Adipose tissue (tissue), 3 donors: Measurements from ENCODE around the gene TMEM135. TPM values are rescaled to one million over a fixed set of nuclear protein-coding genes. Genes with fewer than 3 reads are reported as not detected.
"Not testable (repeated sequence)": the region's sequence is repeated elsewhere in the genome, so short reads cannot be mapped to it uniquely, and the experiment has no call there.

Experiments used
- H3K27ac ChIP-seq: one replicate; pipeline ENCODE4 v1.5.1; 2013; ENCODE audit warnings: low read depth, low read length
- WGBS, 3 donors: extraction: QIAGEN DNeasy Blood & Tissue Kit; methylation state at CpG; one replicate each; pipeline ENCODE4 v1.1.7; 2013; 5-methylcytosine and 5-hydroxymethylcytosine counted together
- polyA plus RNA-seq, 3 donors: library from polyadenylated mRNA; stranded (reverse); fragments of 200-250 nt; gene quantifications; one replicate each; pipeline ENCODE4 v1.2.3, GENCODE V29; 2013
- donor health status: healthy with polysubstance abuse.
- donor health status: Bipolar disorder and iron deficiency.
- donor health status: healthy.

Gene TMEM135
- polyA plus RNA-seq, 3 donors: 4.8 to 26.3 (median 14.6) TPM

DNA sequence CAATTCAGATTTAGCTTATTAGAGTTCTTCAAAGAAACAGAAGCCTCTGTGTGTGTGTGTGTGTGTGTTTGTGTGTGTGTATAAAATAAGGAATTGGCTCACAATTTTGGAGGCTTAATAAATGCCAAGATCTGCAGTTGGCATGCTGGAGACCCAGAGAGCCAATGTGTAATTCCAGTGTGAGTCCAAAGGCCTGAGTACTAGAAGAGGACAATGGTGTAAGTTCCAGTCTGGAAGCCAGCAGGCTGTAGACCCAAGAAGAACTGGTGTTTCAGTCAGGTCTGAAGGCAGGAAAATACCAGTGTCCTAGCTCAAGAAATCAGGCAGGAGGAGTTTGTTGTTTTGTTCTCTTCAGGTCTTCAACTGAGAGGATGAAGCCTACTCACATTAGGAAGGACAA is 20.0 kb downstream of the TMEM135 start:
- no peak overlapping the region for H3K27ac ChIP-seq

DNA sequence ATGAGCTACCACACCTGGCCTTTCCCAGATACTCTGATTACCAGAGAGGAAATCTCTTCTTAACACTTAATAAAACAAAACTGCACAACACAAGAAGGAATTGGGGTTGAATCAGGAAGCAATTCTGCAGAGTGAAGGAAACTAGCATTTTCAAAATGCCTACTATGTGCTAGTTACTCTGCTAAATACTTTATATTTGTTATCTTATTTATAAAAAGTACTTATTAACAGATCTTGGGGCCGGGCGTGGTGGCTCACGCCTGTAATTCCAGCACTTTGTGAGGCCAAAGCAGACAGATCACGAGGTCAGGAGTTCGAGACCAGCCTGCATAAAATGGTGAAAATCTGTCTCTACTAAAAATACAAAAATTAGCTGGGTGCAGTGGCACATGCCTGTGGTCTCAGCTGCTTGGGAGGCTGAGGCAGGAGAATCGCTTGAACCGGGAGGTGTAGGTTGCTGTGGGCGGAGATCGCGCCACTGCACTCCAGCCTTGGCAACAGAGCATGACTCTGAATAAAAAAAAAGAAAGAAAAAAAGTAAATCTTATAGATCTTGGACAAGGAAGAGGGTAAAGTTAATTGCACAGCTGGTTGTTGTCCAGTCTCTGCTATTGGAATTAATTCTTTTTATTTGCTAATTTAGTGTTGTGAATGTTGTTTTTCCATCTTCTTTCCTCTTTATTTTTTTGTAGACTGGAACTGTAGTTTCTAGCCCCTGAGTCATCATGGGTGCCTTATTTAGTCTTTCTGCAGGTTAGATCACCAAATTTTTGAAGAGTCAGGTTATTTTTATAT is 22.1 kb downstream of the TMEM135 start:
- H3K27ac ChIP-seq: no peak overlapping the region
- WGBS, 3 donors: 96 to 98% (median 97%) methylated on average over 10 of the region's 10 CpGs

DNA sequence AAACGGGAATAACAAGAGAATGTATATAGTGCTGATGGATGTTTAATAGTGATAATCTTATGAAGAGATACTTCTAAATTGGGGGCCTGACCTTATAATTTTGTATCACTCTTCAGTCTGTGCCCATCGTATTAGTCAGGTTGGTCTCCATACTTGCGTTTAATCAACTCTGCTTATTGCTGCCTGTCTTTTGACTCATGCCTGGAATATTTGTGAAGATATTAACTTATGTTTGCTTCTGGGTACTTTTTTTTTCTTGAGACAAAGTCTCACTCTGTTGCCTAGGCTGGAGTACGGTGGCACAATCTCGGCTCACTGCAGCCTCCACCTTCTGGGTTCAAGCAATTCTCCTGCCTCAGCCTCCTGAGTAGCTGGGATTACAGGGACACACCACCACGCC is 24.0 kb downstream of the TMEM135 start:
- H3K27ac ChIP-seq: no peak overlapping the region
- 93 to 97% (median 94%) methylated on average over 6 of the region's 6 CpGs for WGBS, 3 donors

DNA sequence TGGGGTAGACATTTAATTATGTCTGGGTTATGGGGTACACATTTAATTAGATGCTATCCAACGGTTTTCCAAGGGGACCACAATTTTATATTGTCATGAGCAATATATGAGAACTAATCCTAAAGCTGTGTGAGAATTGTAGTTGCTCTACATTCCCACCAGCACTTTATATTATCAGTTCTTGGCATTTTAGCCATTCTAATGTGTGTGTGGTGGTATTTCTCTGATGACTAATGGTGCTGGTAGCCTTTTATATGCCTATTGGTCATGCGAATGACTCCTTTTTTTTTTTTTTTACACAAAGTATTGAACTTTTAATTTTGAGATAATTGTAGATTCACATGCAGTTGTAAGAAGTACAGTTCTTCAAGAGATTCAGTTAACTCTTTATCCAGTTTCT is 26.2 kb downstream of the TMEM135 start:
- WGBS, 3 donors: 66 to 87% (median 83%) methylated on average over 2 of the region's 2 CpGs
- H3K27ac ChIP-seq: no peak overlapping the region

DNA sequence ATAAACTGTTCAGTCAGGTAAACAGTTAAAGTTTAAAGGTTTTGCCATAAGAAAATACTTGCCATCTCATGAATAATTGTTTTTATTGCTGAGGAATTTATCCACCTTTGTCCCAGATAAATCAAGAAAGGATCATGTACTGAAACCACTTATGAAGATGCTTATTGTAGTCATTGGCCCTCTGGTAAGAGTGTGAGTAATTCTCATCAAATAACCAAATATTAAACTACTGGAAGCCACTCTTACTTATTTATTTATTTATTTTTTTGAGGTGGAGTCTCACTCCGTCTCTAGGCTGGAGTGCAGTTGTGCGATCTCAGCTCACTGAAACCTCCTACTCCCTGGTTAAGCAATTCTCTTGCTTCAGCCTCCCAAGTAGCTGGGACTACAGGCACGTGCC is 35.1 kb downstream of the TMEM135 start:
- H3K27ac ChIP-seq: no peak overlapping the region
- 78 to 83% (median 80%) methylated on average over 3 of the region's 3 CpGs for WGBS, 3 donors

DNA sequence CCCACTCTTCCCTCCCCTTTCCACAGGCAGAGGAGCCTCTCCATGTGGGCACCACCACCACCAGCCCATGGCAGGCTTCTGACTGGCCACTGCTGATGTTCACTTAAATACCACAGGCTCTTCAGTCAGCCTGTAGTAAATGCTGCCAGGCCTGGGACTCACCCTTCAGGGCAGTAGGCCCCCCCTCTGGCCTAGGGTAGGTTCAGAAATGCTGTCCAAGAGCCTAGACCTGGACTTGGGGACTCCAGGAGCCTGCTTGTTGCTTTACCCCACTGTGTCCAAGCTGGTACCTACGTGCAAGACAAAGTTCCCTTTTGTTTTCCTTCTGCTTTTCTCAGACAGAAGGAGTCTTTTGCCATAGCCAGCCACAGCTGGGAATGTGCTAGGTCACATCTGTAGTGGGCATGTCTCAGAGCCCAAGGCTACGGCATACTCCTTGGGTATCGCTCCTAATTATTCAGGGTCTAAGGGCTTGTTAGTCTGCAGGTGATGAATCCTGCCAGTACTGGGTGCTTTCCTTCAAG is 38.6 kb downstream of the TMEM135 start:
- 54 to 64% (median 63%) methylated on average over 3 of the region's 3 CpGs for WGBS, 3 donors
- H3K27ac ChIP-seq: no peak overlapping the region

DNA sequence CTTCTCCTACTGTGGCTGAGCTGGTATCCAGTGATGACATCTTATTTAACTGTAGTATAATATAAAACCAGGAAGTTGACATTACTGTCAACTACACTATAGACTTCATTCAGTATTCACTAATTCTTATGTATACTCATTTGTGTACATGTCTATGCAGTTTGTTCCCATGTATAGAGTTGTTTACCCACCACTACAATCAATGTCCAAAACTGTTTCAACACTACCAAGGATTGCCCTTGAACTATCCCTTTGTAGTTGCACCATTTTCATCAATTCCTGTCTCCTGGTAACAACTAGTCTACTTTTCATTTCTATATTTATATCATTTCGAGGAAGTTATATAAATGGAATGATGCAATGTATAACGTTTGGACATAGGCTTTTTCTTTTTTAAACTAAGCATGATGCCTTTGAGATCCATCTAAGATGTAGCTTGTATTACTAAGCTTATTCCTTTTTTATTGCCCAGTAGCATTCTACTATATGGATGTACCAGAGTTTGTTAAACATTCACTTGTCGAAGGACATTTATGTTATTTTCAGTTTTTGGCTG is 39.2 kb downstream of the TMEM135 start:
- 70 to 93% (median 75%) methylated on average over 3 of the region's 3 CpGs for WGBS, 3 donors
- no peak overlapping the region for H3K27ac ChIP-seq

DNA sequence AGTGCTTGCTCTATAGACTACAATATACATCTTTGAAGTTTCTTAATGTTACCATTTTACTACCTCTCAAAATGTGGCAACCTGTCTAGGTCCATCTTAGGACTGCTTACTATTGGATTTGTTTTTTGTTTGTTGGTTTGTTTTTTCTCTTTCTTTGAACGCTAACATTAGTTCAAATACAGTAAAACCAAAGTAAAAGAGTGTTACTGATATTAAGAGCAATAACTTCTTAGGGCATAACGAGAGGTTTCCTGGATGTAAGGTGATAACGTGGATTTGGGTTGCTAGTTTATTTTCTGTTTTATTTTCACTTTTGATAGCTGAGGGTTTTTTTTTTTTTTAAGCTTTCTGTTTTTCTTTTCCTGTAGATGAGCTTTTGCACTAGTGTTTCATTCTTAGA is 43.6 kb downstream of the TMEM135 start:
- WGBS, 3 donors: 27 to 76% (median 32%) methylated on average over 3 of the region's 3 CpGs

DNA sequence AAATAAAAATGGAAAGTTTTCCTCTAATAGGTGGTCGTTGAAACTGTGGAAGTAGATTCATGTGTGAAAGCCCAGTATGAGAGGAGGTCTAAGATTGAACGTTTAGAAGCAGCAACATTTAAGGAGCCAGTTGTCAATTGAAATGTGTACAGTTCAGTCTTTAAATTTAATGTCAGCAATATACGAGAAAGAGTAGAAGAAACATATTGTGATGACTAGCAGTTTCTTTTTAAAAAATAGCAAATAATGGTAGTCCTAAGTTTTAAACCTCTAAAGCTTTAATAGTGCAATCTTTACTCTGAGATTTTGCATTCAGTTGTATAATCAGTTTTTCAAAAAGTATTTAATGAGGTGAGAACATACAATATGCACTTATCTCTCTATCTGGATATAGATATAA is 44.9 kb downstream of the TMEM135 start:
- no peak overlapping the region for H3K27ac ChIP-seq
- 61 to 68% (median 67%) methylated on average over 3 of the region's 3 CpGs for WGBS, 3 donors

More for the DNA sequence above, 43.6 kb downstream of the TMEM135 start:
- H3K27ac ChIP-seq: no peak overlapping the region

DNA sequence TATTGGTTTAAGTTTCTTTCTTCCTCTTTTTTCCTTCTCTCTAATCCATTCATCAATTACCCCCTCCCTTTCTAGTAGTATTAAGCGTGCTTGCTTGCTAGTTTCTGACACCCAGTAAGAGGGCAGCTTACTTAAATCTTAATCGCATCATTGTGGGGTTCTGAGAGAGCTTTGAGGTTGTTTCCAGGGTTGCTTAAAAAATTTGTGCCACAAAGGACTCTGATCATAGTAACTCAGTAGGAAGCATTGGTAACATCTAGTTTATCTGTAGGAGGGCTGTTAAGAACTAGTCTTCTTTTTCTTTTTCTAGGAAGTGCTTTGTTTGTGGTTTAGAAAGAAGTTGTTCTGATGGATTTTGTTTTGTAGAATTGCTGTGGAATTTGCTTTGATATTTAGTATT is 45.3 kb downstream of the TMEM135 start:
- 79 to 86% (median 81%) methylated on average over 2 of the region's 2 CpGs for WGBS, 3 donors
- no peak overlapping the region for H3K27ac ChIP-seq

DNA sequence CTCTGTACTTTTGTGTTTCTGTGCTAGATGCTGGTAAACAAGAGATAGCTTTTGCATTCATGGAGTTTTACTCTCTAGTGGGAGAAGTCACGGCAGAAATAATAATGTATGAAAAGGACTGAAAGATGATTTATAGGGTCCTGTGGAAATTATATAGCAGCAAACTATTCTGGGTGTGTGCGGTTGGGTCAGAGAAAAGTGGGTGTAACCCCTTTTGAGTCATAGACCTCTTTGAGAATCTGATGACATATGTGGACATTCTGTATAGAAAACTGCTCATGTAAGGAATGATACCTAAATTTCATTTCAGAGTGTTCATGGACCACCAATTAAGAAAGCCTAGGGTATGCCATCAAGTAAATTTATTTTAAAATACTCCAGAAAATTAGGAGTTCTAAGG is 54.4 kb downstream of the TMEM135 start:
- H3K27ac ChIP-seq: no peak overlapping the region
- 95 to 98% (median 96%) methylated on average over 2 of the region's 2 CpGs for WGBS, 3 donors

DNA sequence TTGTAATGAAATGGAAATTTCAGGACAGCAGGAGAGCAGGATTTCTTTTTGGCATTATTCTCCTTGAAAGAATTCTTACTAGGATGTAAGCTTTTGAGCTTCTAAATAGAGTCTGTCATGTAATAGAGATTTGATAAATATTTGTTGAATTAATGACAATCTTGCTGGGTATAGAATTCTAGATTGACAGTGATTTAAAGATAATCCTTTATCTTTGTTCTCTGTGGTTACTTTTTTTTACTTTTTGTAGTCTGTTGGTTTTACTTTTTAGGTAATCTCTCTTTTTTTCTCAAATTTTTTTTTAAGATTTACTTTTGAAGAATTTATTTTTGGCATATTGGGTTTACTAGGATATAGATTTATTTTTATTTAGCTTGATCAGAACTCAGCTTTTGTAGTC is 54.8 kb downstream of the TMEM135 start:
- no peak overlapping the region for H3K27ac ChIP-seq

DNA sequence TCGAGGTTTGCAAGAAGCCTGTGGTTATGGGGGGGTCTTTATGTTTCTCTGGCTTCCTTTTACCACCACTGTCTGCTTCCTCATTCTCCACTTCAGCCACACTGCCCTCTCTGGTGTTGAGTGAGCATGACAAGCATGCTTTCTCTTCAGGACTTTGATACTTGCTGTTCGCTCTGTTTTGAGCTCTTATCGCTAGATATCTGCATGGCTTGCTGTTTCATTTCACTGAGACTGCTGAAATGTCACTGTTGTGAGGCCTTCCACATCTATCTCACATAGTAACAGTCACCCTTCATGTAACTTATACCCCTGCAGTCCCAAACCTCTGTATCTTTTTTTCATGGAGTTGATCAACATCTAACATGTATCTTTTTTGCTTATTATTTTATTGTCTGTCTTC is 59.8 kb downstream of the TMEM135 start:
- no peak overlapping the region for H3K27ac ChIP-seq
- WGBS, 3 donors: 39 to 55% (median 53%) methylated on average over 3 of the region's 3 CpGs

DNA sequence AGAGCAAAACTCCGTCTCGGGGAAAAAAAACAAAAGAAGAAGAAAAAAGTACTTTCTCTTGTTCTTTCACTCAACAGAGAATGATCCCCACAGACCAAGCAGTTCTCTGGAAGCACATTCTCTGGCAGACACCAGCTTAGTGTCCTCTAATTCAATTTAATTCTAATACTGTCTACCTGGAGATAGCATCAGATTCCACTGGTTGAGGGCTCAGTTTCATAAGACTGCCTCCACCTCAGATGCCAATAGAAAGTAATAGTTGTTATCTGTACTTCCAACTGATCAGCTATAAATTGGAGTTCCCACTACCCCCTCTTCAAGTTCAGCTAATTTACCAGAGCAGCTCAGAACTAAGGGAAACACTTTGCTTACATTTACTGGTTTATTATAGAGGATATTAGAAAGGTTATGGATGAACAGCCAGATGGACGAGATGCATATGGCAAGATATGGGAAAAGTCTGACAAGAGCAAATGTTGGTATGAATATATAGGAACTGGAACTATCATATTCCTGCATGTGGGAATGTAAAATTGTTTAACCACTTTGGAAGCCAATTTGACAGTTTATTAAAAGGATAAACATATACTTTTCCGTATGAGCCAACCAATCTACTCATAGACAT is 64.3 kb downstream of the TMEM135 start:
- 92 to 99% (median 95%) methylated on average over 4 of the region's 4 CpGs for WGBS, 3 donors
- H3K27ac ChIP-seq: no peak overlapping the region

DNA sequence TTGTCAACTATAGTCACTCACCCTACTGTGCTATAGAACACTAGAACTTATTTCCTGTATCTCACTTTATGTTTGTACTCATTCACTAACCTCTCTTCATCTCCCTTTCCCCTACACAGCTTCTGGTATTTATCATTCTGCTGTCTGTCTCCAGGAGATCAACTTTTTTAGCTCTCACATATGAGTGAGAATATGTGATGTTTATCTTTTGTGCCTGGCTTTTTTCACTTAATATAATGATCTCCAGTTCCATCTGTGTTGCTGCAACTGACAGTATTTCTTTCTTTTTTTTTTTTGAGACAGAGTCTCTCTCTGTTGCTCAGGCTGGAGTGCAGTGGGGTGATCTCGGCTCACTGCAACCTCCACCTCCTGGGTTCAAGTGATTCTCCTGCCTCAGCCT is 68.1 kb downstream of the TMEM135 start:
- WGBS, 3 donors: 81 to 100% (median 92%) methylated on average over 1 of the region's 1 CpG
- H3K27ac ChIP-seq: not testable (repeated sequence)

DNA sequence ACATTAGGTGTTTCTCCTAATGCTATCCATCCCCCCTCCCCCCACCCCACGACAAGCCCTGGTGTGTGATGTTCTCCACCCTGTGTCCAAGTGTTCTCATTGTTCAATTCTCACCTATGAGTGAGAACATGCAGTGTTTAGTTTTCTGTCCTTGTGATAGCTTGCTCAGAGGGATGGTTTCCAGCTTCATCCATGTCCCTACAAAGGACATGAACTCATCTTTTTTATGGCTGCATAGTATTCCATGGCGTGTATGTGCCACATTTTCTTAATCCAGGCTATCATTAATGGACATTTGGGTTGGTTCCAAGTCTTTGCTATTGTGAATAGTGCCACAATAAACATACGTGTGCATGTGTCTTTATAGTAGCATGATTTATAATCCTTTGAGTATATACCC is 69.6 kb downstream of the TMEM135 start:
- not testable (repeated sequence) for H3K27ac ChIP-seq
- WGBS, 3 donors: 93 to 97% (median 95%) methylated on average over 3 of the region's 3 CpGs

DNA sequence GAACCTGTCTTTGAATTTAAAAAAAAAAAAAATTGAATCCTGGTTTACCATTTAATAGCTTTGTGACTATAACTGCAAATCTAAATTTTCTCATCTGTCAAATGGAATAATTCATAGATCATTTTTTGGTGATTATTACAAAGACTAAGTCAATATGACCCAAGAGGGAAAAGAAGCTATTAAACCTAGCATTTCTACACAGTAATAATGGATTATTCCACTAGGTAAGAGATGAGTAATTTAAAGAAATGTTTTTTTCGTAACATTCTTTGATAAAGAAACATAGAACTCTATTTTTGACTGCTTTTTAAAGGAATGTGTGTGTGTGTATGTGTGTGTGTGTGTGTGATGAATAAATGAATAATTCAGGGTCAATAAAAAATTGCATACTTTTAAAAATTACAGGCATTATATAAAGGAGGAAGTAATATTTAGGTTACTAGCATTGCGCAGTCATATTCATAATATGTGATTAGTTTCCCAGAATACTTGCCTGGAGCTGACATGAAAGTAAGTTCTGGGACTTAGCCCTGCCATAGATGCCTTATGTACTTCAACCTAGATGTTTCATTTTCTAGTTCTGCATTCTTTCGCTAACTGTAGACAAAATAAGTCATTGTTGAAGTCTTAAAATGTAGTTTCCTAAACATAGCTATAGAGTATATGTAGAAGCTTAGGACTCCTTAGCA is 72.9 kb downstream of the TMEM135 start:
- no peak overlapping the region for H3K27ac ChIP-seq
- 80 to 83% (median 80%) methylated on average over 3 of the region's 3 CpGs for WGBS, 3 donors

DNA sequence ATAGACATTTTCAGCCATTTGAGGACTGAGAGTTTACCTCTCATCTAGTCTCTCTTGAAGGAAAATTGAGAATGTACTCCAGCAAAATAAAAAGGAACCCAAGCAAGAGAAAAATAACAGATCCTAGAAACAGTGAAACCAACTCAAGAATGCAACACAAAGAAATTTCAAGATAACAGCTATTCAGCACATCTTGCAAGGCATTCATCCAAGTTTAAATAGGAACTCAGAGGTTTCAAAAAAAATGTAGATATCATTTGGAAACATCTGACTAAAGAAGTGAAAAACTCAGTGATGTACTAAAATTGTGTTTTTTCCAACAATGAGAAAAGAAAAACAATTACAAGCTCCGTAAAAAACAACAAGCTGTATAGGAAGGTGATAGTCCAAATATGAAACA is 76.4 kb downstream of the TMEM135 start:
- no peak overlapping the region for H3K27ac ChIP-seq
- 61 to 75% (median 64%) methylated on average over 1 of the region's 1 CpG for WGBS, 3 donors

DNA sequence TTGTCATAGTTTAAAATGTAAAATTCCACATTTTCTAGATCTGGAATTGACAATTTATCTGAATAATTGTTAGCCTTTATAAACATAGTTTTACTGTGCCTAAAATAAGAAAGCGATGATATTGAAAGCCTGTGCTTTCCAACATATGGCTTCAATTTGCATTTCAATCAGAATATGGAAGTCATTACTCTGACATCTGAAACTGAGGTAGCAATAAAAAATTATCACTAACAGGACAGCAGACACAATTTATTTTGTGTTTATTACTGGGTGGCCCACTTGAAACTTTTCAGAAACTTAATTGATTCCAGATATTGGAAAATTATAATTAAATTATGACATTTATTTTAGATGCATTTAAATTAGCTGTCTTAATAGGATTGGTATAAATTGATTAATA is 78.5 kb downstream of the TMEM135 start:
- 96 to 100% (median 96%) methylated on average over 1 of the region's 1 CpG for WGBS, 3 donors
- no peak overlapping the region for H3K27ac ChIP-seq
